GM12865 (cell line): ENCODE data around the gene HIP1R.
A peak's percentile ranks its signal among the peaks of the same experiment; 100 is the strongest.

Experiments
- DNase-seq: peaks from one replicate; pipeline ENCODE4 v3.0.0; 2010; ENCODE audit warnings: low read depth
- H3K4me3 ChIP-seq: 2 replicates; pipeline ENCODE4 v1.5.1; 2011; ENCODE audit warnings: mild to moderate bottlenecking, low read depth, low read length, control low read depth
- CTCF ChIP-seq: IDR thresholded peaks from 2 replicates; pipeline ENCODE4 v1.5.1; 2011; ENCODE audit warnings: low read length, control low read depth, low read depth, inconsistent platforms; ENCODE audit not compliant: insufficient read depth; ENCODE audit errors: missing control alignments

The HIP1R gene

GRCh38 chr12:122882908-122883558 is 47.8 kb downstream of the HIP1R start:
- TF ChIP-seq CTCF: no peak
- DNase-seq: no peak
- no peak overlapping the region for H3K4me3 ChIP-seq

DNA sequence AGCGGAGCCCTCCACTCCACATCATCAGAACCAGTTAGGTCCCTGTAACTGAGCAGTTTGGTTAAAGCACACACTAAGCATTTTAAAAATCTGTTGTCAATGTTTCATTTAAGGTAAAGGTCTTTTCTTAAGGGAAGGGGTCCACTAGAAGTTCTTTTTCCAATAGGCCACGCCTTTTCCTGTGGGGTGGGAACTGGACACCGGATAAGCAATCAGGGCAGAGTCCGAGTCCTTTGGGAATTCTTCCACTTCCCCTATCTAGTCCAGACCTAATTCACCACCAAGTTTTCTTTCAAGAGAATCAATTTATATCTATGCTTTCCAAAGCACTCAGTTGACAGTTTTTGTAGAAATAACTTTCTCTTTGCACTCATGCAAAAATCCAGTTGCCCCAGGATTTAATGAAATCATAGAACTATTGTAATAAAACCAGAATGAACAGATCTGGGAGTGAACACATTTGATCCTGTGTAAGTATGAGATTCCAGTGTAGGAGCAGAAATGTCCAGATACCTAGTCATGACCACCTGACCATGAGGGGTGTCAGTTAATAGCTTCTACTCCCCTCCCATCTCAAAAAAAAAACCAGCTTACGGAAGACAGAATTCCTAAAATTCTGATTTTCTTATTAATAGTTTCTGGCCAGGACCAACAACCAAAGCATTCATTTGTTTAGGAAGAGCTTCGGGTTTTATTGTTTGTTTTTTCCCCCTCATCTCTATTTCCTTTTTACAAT is 49.0 kb downstream of the HIP1R start:
- no peak overlapping the region for H3K4me3 ChIP-seq
- DNase-seq: no peak
- no peak for TF ChIP-seq CTCF

DNA sequence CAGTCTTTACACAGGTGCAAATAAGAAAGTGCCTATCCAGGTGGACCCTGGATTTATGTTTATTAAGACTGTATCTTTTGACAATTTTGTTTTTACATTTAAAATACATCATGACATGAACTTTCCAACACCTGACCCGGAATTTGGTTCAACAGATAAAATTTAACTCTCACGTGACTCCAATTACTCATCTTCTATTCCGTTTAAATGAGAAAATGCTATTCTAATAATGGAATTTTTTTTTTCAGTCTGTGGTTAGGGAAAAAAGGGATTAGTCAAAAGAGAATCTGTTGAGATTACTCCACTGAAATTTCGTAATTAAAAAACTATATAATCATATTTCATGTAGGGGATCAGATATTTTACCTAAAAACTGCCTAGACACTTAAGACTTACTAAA is 49.6 kb downstream of the HIP1R start:
- no peak for TF ChIP-seq CTCF
- no peak for DNase-seq
- no peak overlapping the region for H3K4me3 ChIP-seq

DNA sequence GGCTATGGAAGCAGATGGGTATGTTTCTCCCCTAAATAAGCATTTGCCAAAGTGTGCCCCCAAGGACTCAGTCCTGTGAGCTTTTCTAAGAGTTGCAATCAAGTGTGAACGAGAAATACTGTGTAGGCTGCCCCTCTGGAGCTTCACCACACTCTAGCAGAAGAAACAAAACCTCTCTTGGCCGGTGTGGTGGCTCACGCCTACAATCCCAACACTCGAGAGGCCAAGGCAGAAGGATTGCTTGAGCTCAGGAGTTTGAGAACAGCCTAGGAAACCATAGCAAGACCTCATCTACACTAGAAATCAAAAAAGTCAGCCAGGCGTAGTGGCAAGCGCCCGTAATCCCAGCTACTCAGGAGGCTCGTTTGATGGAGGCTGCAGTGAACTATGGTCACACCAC is 50.9 kb downstream of the HIP1R start:
- no peak for DNase-seq
- TF ChIP-seq CTCF: no peak
- no peak overlapping the region for H3K4me3 ChIP-seq

DNA sequence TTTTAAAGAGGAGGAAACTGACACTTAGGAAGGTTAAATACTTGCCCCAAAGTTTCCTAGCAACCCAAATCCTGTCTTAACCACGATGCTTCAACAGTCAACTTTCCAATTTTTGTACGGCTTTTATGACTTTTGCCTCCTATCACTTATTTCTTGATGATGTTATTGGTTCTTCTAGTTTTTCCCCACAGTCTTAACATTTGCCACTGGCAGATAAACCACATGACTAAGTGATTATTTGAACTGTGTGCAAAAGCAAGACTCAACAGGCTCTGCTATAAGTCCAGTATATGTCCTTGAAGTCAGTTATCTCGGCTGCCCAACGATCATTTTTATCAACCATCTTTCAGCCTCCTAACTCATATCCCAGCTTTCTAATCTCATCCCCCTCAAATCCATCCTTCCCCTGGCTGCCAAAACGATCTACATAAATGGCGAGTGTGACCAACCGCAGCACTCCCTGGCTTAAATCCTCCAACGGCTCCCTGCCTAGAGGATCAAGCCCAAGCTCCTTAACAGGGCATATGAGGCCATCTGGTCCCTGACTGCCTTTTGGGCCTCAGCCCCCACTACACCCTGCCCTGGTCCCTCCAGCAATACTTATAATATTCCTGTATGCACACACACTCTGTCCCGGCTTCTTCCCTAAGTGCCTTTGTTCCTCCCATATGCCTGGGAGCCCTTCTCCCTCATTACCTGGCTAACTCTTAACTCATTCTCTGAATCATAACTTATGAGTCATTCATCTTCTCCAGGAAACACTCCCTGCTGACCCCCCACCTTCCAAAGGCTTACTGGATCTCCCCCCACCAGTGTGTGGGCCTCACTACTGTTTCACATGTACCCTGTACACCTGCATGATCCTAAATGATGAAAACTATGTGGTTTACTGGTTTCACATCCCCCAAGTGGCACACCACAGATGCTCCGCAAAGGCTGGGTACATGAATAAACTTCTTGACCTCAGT is 51.9 kb downstream of the HIP1R start:
- peak; percentile 84 for DNase-seq
- H3K4me3 ChIP-seq: no peak overlapping the region
- TF ChIP-seq CTCF: no peak

DNA sequence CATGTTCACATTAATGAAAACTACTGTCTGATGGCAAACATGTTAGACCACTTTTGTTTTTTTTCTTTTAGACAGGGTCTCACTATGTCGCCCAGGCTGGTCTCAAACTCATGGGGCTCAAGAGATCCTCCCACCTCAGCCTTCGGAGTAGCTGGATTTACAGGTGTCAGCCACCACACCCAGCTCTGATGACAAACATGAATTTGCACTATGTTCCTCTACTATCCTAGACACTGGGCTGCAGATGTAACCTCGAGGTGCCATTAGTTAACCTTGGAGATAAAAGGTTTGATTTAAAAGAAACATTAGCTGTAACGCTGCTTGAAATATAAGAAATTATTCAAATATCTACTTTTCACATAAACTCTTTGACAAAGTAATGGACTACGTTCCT is 52.6 kb downstream of the HIP1R start:
- TF ChIP-seq CTCF: no peak
- H3K4me3 ChIP-seq: peak overlapping the region; percentile 33
- no peak for DNase-seq
